Glomerular endothelial cell (primary cell): ENCODE results near the gene KIAA1958. TPM values are rescaled to one million over a fixed set of nuclear protein-coding genes. Genes with fewer than 3 reads are reported as not detected.
"Not testable (repeated sequence)": the region's sequence is repeated elsewhere in the genome, so short reads cannot be mapped to it uniquely, and the experiment has no call there.

Experiments
- DNase-seq: peaks from one replicate; pipeline ENCODE4 v3.0.0-alpha.2; 2011; ENCODE audit warnings: low read depth, low spot score; ENCODE audit errors: extremely low read depth
- total RNA-seq: library from RNA; depleted of rRNA; stranded (reverse); fragments of >200 nt; gene quantifications from 2 replicates; pipeline ENCODE4 v1.2.3, GENCODE V29; 2015

KIAA1958 gene
- total RNA-seq, 1 donor from 2014 or later = 2.6 TPM

GRCh38 chr9:112582371-112583262, 96.0 kb downstream of the KIAA1958 start:
- no peak for DNase-seq

GRCh38 chr9:112586599-112587155, 100.0 kb downstream of the KIAA1958 start:
- no peak for DNase-seq

- DNase-seq = not testable (repeated sequence)
These were observed 105.2 kb downstream of the KIAA1958 start for GRCh38 chr9:112591875-112592274.

GRCh38 chr9:112599732-112600131, 113.1 kb downstream of the KIAA1958 start:
- no peak for DNase-seq

GRCh38 chr9:112601636-112602035, 115.0 kb downstream of the KIAA1958 start:
- no peak for DNase-seq

GRCh38 chr9:112604790-112605189, 118.2 kb downstream of the KIAA1958 start:
- DNase-seq = no peak

GRCh38 chr9:112605518-112605917, 118.9 kb downstream of the KIAA1958 start:
- DNase-seq = no peak

GRCh38 chr9:112605963-112606699, 119.5 kb downstream of the KIAA1958 start:
- DNase-seq = no peak

GRCh38 chr9:112608851-112609250, 122.2 kb downstream of the KIAA1958 start:
- no peak for DNase-seq

- no peak for DNase-seq
These were observed 129.1 kb downstream of the KIAA1958 start for GRCh38 chr9:112615584-112616266.

GRCh38 chr9:112617371-112617770, 130.7 kb downstream of the KIAA1958 start:
- no peak for DNase-seq

GRCh38 chr9:112618385-112619009, 131.9 kb downstream of the KIAA1958 start:
- DNase-seq = no peak

- DNase-seq = no peak
These were observed 133.8 kb downstream of the KIAA1958 start for GRCh38 chr9:112620388-112620787.

GRCh38 chr9:112621018-112621655, 134.5 kb downstream of the KIAA1958 start:
- DNase-seq = no peak

GRCh38 chr9:112623198-112623597, 136.6 kb downstream of the KIAA1958 start:
- no peak for DNase-seq

GRCh38 chr9:112624711-112625707, 138.4 kb downstream of the KIAA1958 start:
- no peak for DNase-seq

- no peak for DNase-seq
These were observed 143.3 kb downstream of the KIAA1958 start for GRCh38 chr9:112629671-112630485.
